Fibroblast of skin of right quadriceps (primary cell): ENCODE data around the gene TNNI3.
"Not testable (repeated sequence)": the region's sequence is repeated elsewhere in the genome, so short reads cannot be mapped to it uniquely, and the experiment has no call there.

Experiments
- DNase-seq: peaks from one replicate; pipeline ENCODE4 v3.0.0-alpha.2; 2013

Gene TNNI3

DNA sequence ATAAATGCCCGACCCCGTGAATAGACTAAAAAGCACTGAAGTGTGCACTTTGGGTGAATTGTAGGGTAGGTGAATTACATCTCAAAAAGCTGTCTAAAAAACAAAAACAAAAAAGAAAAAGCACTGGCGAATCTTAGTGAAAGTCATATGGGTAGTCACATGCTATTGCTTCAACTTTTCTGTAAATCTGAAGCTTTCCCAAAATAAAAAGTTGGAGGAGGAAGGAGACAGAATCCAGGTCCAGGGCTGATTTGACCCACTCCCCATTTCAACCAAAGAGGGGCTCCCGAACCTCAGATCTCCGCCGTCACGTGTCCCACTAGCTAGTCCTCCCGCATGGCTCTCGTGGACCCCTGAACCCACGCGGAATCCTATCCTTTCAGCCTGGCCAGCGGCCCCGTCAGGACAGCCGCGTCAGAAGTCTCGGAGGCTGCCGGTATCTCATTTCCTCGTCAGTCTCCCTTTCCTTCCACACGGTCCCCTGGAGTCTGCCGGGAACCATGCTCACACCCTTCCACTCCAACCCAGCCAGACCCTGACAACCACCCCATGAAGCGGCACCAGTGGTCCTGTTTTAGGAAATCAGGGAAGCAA is 46.2 kb downstream of the TNNI3 start:
- no peak for DNase-seq

DNA sequence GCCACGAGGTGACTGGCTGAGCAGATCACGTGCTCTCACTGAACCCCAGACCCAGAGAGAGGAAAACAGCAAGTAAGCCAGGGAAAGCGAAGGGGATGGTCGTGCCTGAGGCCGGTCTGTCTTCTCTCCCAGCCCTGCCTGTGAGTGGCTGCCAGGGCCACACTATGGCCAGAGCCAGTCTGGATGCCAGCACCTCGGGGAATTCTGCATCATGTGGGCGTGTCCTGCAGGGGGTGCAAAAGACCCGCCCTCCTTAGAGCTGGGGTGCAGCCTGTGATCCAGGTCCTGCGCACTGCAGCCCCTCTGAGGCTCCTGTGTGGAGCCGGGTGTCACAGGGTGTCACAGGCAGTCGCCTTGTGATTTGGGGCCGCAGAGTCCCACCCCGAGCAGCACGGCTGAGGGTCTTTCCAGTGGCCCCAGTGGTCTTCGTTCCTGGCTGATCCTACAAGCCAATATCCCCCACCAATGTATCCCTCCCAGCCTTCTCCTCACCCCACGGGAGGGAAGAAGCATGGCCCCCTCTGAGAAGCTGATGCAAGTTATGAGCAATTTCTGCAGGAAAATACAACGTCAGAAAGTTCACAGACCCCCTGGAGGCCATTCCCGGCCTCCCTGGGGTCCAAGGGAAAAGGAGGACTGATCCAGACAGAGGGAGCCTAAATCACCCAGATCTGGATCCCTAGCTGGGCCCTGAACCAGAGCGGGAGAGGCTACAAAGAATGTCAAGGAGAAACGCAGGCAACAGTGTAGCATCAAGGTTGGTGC is 47.8 kb downstream of the TNNI3 start:
- no peak for DNase-seq

DNA sequence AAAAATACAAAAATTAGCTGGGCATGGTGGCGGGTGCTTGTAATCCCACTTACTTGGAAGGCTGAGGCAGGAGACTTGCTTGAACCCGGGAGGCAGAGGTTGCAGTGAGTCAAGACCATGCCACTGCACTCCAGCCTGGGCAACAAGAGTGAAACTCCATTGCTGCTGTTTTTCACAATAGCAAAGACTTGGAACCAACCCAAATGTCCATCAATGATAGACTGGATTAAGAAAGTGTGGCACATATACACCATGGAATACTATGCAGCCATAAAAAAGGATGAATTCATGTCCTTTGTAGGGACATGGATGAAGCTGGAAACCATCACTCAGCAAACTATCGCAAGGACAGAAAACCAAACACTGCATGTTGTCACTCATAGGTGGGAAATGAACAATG is 50.3 kb downstream of the TNNI3 start:
- not testable (repeated sequence) for DNase-seq

DNA sequence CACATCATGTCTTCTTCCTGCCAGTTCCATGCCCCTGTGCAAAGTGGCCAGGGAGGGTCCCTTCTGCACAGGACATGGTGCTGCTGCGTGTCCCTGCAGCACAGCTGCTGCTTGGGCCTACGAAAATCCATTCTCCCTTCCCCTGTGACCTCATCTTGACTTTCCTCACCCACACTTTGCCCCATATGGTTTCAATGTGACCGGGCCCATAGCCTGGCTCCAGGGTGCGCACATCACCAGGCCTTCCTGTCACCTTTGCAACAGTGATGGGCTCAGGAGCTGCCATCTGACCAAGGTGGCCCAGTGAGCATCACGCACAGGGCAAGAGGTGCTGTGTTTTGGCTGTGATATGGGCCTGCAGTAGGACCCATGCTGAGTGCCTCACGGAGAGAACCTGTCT is 50.9 kb downstream of the TNNI3 start:
- no peak for DNase-seq

DNA sequence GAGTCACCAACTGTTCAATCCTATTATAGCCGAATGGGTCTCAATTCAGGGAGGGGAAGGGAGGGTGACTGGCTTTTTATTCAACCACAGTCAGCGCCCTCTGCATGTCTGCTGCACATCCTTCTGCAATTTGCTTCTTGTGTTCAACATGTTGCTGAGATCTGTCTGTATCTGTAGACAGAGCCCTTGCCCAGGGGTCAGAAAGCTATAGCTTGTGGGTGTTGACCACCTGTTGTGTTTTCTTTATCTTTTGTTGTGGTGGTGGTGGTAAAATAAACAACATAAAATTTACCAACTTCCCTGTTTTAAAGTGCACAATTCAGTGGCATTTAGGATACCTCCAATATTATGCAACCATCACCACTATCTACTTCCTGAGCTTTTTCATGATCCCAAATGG is 52.3 kb downstream of the TNNI3 start:
- no peak for DNase-seq

DNA sequence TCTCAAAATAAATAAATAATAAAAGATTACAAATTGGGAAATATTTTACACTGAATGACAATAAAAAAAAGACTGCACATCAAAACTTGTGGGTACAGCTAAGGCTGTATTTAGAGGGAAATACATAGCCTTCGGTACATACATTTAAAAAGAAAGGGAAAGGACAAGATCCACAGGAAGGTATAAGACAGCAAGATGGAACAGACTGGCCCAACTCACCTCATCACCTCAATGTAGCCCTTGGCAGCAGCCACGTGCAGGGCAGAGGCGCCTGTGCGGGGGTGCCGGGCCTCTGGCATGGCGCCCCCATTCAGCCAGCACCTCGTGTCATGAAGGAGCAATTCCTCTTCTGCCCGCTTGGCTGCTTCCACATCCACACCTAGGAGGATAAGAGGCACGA is 54.3 kb downstream of the TNNI3 start:
- DNase-seq = no peak
